Heart left ventricle (tissue), 13 donors: ENCODE results near the gene EMILIN2.

Experiments used
- POLR2A ChIP-seq, 2 donors: fragments of 450-650 bp; IDR thresholded peaks; one replicate each; pipeline ENCODE4 v1.6.1; 2017; ENCODE audit warnings: antibody characterized with exemption in 2 of 2, mild to moderate bottlenecking in 2 of 2, moderate library complexity in 2 of 2
- TF ChIP-seq, protein P1 (sequence below), 12 donors: fragments of 200-600 bp; sonication (generic) in 4 of 12; IDR thresholded peaks; one replicate each; pipeline versions ENCODE4 v1.5.0 to v1.8.0; 2018 to 2022; ENCODE audit warnings: antibody characterized with exemption in 12 of 12, mild to moderate bottlenecking in 5 of 12
- donor health status: ischemic (EF 13 %, LVEDD 7.1; RV severe dilation, severe dysfunction).
- donor health status: DM: no; HTN: yes; CAD: no.
- donor health status: DM: no; HTN: no; CAD: no.
- donor health status: ischemic (EF 25% LVEDD 6.9; RV normal size, moderate dysfunction).
- donor health status: ischemic (EF 25% LVEDD 5.7; RV mildly dilated, moderate dysfunction).
- donor health status: ischemic (EF 35%, LVEDD 5.7; RV mildly dilated, moderate dysfunction).
- donor health status: nonischemic (EF 11% LVEDD 7.7; RV severe dilation, severe dysfunction).
- donor health status: DM: yes; HTN: yes; CAD: no.
- donor health status: PGD.
- donor health status: ischemic (EF 29% LVEDD 5.4; RV normal size, mild dysfunction).
- donor health status: nonischemic (EF 23%, LVEDD 6.1; RV moderate dilation, normal function).

DNA sequence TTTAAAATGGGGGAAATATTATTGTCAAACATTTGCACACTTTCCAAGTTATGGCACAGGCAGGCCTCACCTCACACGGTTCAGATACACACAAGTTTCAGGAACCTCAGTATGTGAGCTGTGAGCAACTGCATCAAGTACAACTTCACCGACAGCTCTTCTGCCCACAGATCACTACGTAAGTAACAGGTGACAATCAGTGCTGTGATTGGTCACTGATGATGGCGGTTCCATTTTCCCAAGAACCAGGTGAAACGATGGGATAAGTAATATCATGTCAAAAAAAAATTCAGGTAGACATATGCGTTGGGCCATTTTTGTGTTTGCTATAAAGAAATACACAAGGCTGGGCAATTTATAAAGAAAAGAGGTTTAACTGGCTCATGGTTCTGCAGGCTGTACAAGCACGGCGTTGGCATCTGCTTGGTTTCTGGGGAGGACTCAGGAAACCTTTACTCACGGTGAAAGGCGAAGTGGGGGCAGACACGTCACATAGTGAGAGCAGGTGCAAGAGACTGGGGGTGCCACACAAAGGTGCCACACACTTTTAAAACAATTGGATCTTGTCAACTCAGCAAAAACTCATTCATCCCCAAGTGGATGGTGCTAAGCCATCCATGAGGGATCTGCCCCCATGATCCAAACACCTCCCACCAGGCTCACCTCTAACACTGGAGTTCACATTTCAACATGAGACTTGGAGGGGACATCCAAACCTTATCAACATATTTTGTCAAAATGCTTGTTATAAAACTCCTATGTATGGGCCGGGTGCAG, 108.3 kb downstream of the EMILIN2 start:
- TF ChIP-seq, protein P1, sequence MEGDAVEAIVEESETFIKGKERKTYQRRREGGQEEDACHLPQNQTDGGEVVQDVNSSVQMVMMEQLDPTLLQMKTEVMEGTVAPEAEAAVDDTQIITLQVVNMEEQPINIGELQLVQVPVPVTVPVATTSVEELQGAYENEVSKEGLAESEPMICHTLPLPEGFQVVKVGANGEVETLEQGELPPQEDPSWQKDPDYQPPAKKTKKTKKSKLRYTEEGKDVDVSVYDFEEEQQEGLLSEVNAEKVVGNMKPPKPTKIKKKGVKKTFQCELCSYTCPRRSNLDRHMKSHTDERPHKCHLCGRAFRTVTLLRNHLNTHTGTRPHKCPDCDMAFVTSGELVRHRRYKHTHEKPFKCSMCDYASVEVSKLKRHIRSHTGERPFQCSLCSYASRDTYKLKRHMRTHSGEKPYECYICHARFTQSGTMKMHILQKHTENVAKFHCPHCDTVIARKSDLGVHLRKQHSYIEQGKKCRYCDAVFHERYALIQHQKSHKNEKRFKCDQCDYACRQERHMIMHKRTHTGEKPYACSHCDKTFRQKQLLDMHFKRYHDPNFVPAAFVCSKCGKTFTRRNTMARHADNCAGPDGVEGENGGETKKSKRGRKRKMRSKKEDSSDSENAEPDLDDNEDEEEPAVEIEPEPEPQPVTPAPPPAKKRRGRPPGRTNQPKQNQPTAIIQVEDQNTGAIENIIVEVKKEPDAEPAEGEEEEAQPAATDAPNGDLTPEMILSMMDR (IDR thresholded peaks at IDR 0.05) = no peak
- no peak for TF ChIP-seq POLR2A (IDR thresholded peaks at IDR 0.05)
